Thyroid gland (tissue), 4 donors: ENCODE data around the gene GUCY1A1. TPM values are rescaled to one million over a fixed set of nuclear protein-coding genes. Genes with fewer than 3 reads are reported as not detected.

Source experiments
- DNase-seq, 2 donors: peaks; one replicate each; pipeline ENCODE4 v3.0.0-alpha.2; 2019
- H3K27ac ChIP-seq, 3 donors: fragments of 200-600 bp; sonication (generic); 1 replicate in 2 of 3; 2 replicates in 1 of 3; pipeline ENCODE4 v1.5.1; 2016 to 2019; ENCODE audit warnings: mild to moderate bottlenecking in 1 of 3, moderate library complexity in 1 of 3
- H3K27me3 ChIP-seq: fragments of 200-600 bp; sonication (generic); one replicate; pipeline ENCODE4 v1.5.1; 2019
- H3K36me3 ChIP-seq, 2 donors: fragments of 200-600 bp; sonication (generic); one replicate each; pipeline ENCODE4 v1.5.1; 2016 to 2019
- H3K4me1 ChIP-seq, 2 donors: fragments of 200-600 bp; sonication (generic); one replicate each; pipeline ENCODE4 v1.5.1; 2017 to 2019
- H3K4me3 ChIP-seq, 3 donors: fragments of 200-600 bp; sonication (generic); replicated peaks in 1 of 3; 1 replicate in 2 of 3; 2 replicates in 1 of 3; pipeline ENCODE4 v1.5.1; 2016; ENCODE audit warnings: mild to moderate bottlenecking in 1 of 3
- H3K9me3 ChIP-seq: fragments of 200-600 bp; sonication (generic); one replicate; pipeline ENCODE4 v1.5.1; 2017
- CTCF ChIP-seq, 6 experiments: fragments of 200-600 bp in 3 of 6; fragments of 450-650 bp in 3 of 6; sonication (generic) in 3 of 6; IDR thresholded peaks; one replicate each; pipeline ENCODE4 v1.5.1; 2016 to 2019; ENCODE audit warnings: antibody characterized with exemption in 6 of 6, mild to moderate bottlenecking in 2 of 6, inconsistent platforms in 1 of 6, moderate library complexity in 1 of 6
- POLR2A ChIP-seq, 2 donors: fragments of 450-650 bp; IDR thresholded peaks; one replicate each; pipeline ENCODE4 v1.6.1; 2017; ENCODE audit warnings: antibody characterized with exemption in 2 of 2, mild to moderate bottlenecking in 2 of 2, moderate library complexity in 1 of 2
- WGBS, 2 donors: methylation state at CpG; one replicate each; pipeline ENCODE4 v1.1.5; 2017; 5-methylcytosine and 5-hydroxymethylcytosine counted together
- intact Hi-C: fragments of 100-400 bp; cut with DNase I; formaldehyde crosslinking; loops from one replicate; pipeline ENCODE4 v1.15.1; 2023
- total RNA-seq, 4 donors: library from RNA; depleted of rRNA; stranded (reverse); fragments of >200 nt; gene quantifications; one replicate each; pipeline ENCODE4 v1.2.3, GENCODE V29; 2016

The GUCY1A1 gene
- total RNA-seq, 4 donors from 2014 or later: 11.4 to 25.8 (median 17.5) TPM

DNA sequence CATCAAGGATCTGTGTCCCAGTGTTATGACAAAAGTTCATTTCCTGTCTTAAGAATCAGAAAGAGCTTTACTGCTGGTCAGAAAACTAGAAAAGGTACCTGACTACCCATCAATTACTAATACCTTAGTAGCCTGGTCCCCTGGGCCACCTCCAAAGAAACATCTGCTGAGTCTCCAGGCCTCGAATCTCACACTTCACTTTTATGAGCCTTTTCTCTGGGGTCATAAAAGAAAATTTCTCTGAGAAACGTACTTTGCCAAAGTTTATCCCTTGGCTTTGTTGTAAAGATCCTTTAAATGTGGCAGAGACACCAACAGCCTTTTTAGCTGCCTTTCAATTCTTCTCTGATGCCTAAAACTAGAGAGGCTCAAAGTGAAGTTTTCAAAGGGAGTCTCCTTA lies 17.8 kb downstream of the GUCY1A1 start:
- 70 to 93% methylated on average over 2 of the region's 2 CpGs for WGBS, 2 donors
- Histone ChIP-seq H3K27me3 (no peaks in the 10 kb centered on the region), H3K4me1 (no peaks in the 10 kb centered on the region), H3K9me3 (no peaks in the 10 kb centered on the region), H3K4me3 (no peak overlapping the region), H3K27ac (no peak overlapping the region), H3K36me3 (no peaks in the 10 kb centered on the region)
- TF ChIP-seq CTCF (IDR thresholded peaks at IDR 0.05) (no peak), POLR2A (IDR thresholded peaks at IDR 0.05) (no peak)
- intact Hi-C loops: no loop called here
- no peak for DNase-seq

- Histone ChIP-seq H3K27ac (no peak overlapping the region), H3K27me3 (no peaks in the 10 kb centered on the region), H3K36me3 (no peaks in the 10 kb centered on the region), H3K4me1 (no peaks in the 10 kb centered on the region), H3K9me3 (no peaks in the 10 kb centered on the region), H3K4me3 (no peak overlapping the region)
- intact Hi-C loops: no loop called here
- TF ChIP-seq POLR2A (IDR thresholded peaks at IDR 0.05) (no peak), CTCF (IDR thresholded peaks at IDR 0.05) (no peak)
- no peak for DNase-seq
- WGBS, 2 donors: 82 to 83% methylated on average over 1 of the region's 1 CpG
Observed at GRCh38 chr4:155684892-155685541, 18.4 kb downstream of the GUCY1A1 start.

DNA sequence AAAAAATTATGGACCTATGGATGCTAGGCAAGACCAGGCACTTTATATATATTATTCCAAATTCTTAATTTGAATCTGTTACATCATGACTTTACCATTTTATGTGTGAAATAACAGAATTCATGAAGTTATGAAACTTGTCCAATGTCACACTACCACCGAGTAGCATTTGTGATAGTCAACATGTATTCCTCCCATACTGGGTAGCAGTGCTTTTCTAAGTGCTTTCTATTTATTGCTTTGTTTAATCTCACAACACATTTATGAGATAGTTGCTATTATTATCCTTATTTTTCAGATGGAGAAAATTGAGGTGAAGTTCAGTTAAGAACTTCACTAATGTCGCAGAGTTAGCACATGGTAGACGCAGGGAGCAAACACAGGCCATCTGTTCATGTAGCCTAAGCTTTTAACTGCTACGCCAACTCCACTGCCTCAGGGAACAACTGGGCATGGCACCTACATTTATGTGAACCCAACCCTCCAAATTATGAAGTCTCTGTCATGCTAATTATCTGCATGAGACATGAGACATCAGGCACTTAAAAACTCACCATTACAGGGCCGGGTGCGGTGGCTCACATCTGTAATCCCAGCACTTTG lies 20.8 kb downstream of the GUCY1A1 start:
- Histone ChIP-seq H3K4me3 (no peak overlapping the region), H3K27ac (no peak overlapping the region), H3K9me3 (no peaks in the 10 kb centered on the region), H3K36me3 (no peaks in the 10 kb centered on the region), H3K27me3 (no peaks in the 10 kb centered on the region), H3K4me1 (no peaks in the 10 kb centered on the region)
- DNase-seq: no peak
- intact Hi-C loops: no loop called here
- WGBS, 2 donors: 95 to 98% methylated on average over 6 of the region's 6 CpGs
- TF ChIP-seq POLR2A (IDR thresholded peaks at IDR 0.05): no peak
- TF ChIP-seq CTCF (IDR thresholded peaks at IDR 0.05): no peak

GRCh38 chr4:155688211-155688610 lies 21.6 kb downstream of the GUCY1A1 start:
- no peak overlapping the region for H3K27ac ChIP-seq
- TF ChIP-seq POLR2A (IDR thresholded peaks at IDR 0.05) (no peak), CTCF (IDR thresholded peaks at IDR 0.05) (no peak)
- WGBS, 2 donors: 91 to 95% methylated on average over 1 of the region's 1 CpG
- H3K27me3 ChIP-seq: no peaks in the 10 kb centered on the region
- peaks cover 0 to 4% of the 10 kb centered on the region in 2 donors for H3K4me1 ChIP-seq
- intact Hi-C loops: no loop called here
- H3K9me3 ChIP-seq: no peaks in the 10 kb centered on the region
- DNase-seq: no peak
- H3K4me3 ChIP-seq: no peak overlapping the region
- no peaks in the 10 kb centered on the region for H3K36me3 ChIP-seq

DNA sequence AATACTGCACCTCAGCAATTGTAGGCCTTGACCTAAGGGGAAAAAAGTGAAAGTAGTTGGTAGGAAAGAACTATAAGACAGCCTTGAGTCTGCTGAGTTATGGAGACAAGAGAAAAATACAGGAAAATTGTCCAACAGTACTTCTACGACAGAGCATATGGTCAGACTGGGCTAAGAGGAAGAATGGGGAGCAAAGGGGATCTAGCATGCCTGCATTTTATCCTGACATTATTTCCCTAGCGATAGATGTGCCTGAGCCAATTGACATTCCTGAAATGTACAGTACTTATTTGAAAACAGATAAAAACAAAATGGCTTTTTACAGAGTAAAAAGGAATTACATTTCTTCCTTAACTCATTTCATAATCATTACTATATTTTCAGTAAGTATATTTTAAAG lies 22.2 kb downstream of the GUCY1A1 start:
- WGBS, 2 donors: 84 to 86% methylated on average over 2 of the region's 2 CpGs
- no peak overlapping the region for H3K4me3 ChIP-seq
- intact Hi-C loops: no loop called here

More for the DNA sequence above, 22.2 kb downstream of the GUCY1A1 start:
- no peaks in the 10 kb centered on the region for H3K9me3 ChIP-seq
- DNase-seq: no peak
- TF ChIP-seq POLR2A (IDR thresholded peaks at IDR 0.05) (no peak), CTCF (IDR thresholded peaks at IDR 0.05) (no peak)
- peaks cover 0 to 10% of the 10 kb centered on the region in 2 donors for H3K4me1 ChIP-seq
- H3K27me3 ChIP-seq: no peaks in the 10 kb centered on the region
- no peaks in the 10 kb centered on the region for H3K36me3 ChIP-seq
- no peak overlapping the region for H3K27ac ChIP-seq
